Urothelium cell line (cell line): ENCODE results near the gene NT5DC3.
"Not testable (repeated sequence)": the region's sequence is repeated elsewhere in the genome, so short reads cannot be mapped to it uniquely, and the experiment has no call there.

Experiments
- DNase-seq: peaks from one replicate; pipeline ENCODE4 v3.0.0; 2011; ENCODE audit warnings: low spot score, mixed read lengths
- FAIRE-seq: peaks from 2 replicates; lab custom pipeline; 2011; peaks lifted over from hg19 to GRCh38; lab: Jason Lieb, UNC

NT5DC3 gene

GRCh38 chr12:103855896-103856657 lies 15.0 kb upstream of the NT5DC3 start:
- DNase-seq (no peak), FAIRE-seq (no peak)

GRCh38 chr12:103855036-103855712 lies 14.1 kb upstream of the NT5DC3 start:
- no peak for FAIRE-seq

GRCh38 chr12:103854372-103854973 lies 13.4 kb upstream of the NT5DC3 start:
- no peak for FAIRE-seq

More at GRCh38 chr12:103855036-103855712, 14.1 kb upstream of the NT5DC3 start:
- peak; percentile 30 for DNase-seq

GRCh38 chr12:103852498-103852997 lies 11.5 kb upstream of the NT5DC3 start:
- no peak for DNase-seq
- FAIRE-seq = no peak

More at GRCh38 chr12:103854372-103854973, 13.4 kb upstream of the NT5DC3 start:
- no peak for DNase-seq

- no peak for FAIRE-seq
Measured at GRCh38 chr12:103851127-103851526, 10.1 kb upstream of the NT5DC3 start.

GRCh38 chr12:103850429-103850828 lies 9.4 kb upstream of the NT5DC3 start:
- DNase-seq = no peak
- FAIRE-seq = no peak

More at GRCh38 chr12:103851127-103851526, 10.1 kb upstream of the NT5DC3 start:
- no peak for DNase-seq

GRCh38 chr12:103848917-103849491 lies 8.0 kb upstream of the NT5DC3 start:
- no peak for FAIRE-seq
- DNase-seq = no peak

- no peak for DNase-seq
- no peak for FAIRE-seq
Measured at GRCh38 chr12:103848143-103848542, 7.1 kb upstream of the NT5DC3 start.

- no peak for DNase-seq
- FAIRE-seq = no peak
Measured at GRCh38 chr12:103846415-103846814, 5.4 kb upstream of the NT5DC3 start.

- DNase-seq (no peak), FAIRE-seq (no peak)
Measured at GRCh38 chr12:103844305-103844704, 3.3 kb upstream of the NT5DC3 start.

- peak; percentile 57 for DNase-seq
- no peak for FAIRE-seq
Measured at GRCh38 chr12:103841690-103842584, 903 bp upstream of the NT5DC3 start.

GRCh38 chr12:103840462-103840875 lies 565 bp downstream of the NT5DC3 start:
- DNase-seq = peak; percentile 40

GRCh38 chr12:103839609-103840461 lies 1.2 kb downstream of the NT5DC3 start:
- DNase-seq (no peak), FAIRE-seq (no peak)

More at GRCh38 chr12:103840462-103840875, 565 bp downstream of the NT5DC3 start:
- no peak for FAIRE-seq

GRCh38 chr12:103839103-103839502 lies 1.9 kb downstream of the NT5DC3 start:
- FAIRE-seq (no peak), DNase-seq (no peak)

GRCh38 chr12:103838254-103838914 lies 2.6 kb downstream of the NT5DC3 start:
- DNase-seq (no peak), FAIRE-seq (no peak)

GRCh38 chr12:103836345-103836744 lies 4.7 kb downstream of the NT5DC3 start:
- DNase-seq (no peak), FAIRE-seq (no peak)

GRCh38 chr12:103835747-103836335 lies 5.2 kb downstream of the NT5DC3 start:
- DNase-seq, FAIRE-seq: not testable (repeated sequence)

- DNase-seq (no peak), FAIRE-seq (no peak)
Measured at GRCh38 chr12:103834942-103835341, 6.1 kb downstream of the NT5DC3 start.
